Left renal cortex interstitium (tissue), 4 donors: ENCODE results near the gene C4orf54. TPM values are rescaled to one million over a fixed set of nuclear protein-coding genes. Genes with fewer than 3 reads are reported as not detected.

Source experiments
- DNase-seq, 4 donors: peaks; one replicate each; pipeline ENCODE4 v3.0.0-alpha.2; 2013; ENCODE audit warnings: low read depth in 4 of 4, low spot score in 2 of 4, missing footprints in 1 of 4
- polyA plus RNA-seq, 4 donors: library from polyadenylated mRNA; unstranded; fragments of 120-200 nt; gene quantifications; one replicate each; pipeline ENCODE4 v1.2.1, GENCODE V29; 2013; ENCODE audit not compliant: insufficient read length in 4 of 4

Gene C4orf54
- 1 to 10 TPM in 1 of 4 donors, under 1 TPM in 3; 0.77 to 1.0 (median 0.81) TPM for polyA plus RNA-seq

DNA sequence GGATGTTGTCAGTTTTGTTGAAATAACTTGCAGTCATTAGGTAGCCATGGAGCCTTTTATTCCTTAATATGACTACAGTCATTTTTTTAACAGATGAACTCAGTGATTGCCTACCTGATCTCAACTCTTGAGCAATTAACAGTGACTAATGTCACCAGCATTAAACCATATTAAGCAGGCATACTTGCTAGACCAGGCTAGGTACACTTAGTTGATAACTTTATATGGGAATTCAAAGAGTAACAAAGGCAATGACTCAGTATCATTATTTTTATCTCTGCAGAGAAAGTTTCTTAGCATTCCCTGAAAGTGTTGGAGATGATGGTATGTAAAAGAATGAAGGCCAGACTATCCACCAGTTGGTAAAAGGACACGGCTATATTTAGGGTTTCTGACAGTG, at the start of gene C4orf54:
Gene C4orf54 (minus strand): TSS at position 31 of the 400 bp plus-strand sequence. CDS start 3,180 bp downstream, outside the sequence.
- no peak for DNase-seq

DNA sequence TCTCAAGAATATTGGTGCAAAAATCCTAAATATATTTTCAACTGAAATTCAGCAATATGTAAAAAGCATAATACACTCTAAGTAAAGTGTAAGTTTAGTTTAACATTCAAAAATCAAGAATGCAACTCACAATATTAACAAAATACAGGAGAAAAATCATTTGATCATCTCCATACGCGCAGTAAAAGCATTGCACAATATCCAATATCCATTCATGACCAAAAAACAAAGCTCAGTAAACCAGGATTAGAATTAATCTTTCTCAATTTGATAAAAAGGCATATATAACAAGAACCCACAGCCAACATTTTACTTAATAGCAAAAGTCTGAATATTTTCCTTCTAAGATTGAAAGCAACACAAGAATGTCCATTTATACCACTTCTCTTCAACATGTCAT, 48.3 kb upstream of the C4orf54 start:
- no peak for DNase-seq

DNA sequence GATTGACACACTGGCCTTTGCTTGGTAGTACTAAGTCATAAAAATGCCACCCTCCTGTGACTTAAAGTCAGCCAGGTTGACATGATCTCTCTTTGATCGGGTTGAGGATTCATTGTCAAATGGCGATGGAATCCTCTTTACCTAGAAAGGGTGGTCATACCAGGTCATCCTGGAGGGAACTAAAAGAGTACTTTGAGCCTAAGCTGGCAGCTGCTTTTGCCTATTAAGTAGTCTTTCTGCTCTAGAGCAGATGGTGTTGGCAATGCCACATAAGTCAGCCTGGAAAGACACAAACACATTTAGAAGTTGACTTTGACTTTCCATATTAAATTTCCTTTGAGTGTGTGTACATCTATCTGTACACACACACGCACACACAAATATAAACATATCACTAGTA, 39.2 kb upstream of the C4orf54 start:
- no peak for DNase-seq

DNA sequence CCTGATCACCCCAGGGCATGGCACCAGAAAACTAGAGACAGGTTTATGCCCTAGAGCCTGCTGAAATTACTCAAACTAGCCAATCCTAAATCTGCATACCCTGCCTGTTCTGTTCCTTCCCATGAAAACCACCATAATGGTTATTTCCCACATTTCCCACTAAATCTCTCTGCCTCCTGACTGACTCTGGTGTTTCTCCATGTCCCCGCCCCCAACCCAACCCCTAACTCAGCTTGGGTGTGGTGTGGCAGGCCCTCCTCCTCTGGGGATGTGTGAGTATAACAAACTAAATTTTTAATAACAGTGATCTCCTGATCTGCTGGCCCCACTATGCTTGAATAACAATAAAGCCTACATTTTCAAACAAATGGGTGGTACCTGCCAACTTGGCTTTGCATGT, 35.5 kb upstream of the C4orf54 start:
- no peak for DNase-seq

DNA sequence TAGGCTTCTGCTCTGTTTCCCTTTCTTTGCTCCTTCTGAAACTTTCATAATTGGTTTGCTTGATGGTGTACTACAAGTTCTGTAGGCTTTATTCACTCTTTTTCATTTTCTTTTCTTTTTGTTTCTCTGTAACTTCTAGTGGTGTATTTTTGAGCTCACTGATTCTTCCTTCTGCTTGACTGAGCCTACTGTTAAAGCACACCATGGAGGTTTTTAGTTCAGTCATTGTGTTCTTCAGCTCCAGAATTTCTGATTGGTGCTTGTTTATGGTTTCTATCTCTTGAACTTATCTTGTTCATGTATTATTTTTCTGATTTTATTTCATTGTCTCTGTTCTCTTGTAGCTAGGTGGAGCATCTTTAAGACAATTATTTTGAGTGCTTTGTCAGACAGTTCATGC, 33.4 kb upstream of the C4orf54 start:
- DNase-seq, result no peak

DNA sequence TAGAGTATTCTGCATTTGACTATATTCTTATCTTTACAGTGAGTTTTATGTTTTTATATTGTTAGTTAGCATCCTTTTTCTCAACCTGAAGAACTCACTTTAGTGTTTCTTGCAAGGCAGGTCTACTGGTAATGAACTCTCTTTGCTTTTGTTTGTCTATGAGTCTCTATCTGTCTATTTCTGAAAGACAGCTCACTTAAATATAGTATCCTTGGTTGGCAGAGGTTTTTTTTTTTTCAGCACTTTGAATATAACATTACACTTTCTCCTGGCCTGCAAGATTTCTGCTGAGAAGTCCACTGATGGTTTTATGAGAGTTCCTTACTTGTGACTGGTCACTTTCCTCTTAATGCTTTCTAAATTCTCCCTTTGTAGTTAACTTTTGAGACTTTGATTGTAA, 32.8 kb upstream of the C4orf54 start:
- DNase-seq, result no peak

DNA sequence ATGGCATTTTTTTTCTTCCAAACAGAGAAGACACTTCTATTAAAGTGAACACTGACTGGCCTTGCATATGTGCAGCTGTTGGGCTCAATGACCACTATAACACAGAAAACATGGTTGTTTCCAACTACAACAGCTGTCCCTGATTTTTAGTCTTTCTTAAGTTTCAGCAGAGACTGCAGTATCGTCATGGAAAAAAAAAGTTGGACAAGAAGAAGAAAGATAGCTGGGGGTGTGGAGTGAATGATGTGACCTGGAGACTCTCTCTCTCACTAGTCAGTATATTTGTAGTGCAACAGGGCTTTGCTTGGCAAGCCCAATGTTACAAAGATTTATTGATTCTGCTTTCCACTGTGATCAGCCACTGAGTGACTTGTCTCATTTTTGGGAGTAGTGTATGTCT, 29.5 kb upstream of the C4orf54 start:
- DNase-seq, result no peak

DNA sequence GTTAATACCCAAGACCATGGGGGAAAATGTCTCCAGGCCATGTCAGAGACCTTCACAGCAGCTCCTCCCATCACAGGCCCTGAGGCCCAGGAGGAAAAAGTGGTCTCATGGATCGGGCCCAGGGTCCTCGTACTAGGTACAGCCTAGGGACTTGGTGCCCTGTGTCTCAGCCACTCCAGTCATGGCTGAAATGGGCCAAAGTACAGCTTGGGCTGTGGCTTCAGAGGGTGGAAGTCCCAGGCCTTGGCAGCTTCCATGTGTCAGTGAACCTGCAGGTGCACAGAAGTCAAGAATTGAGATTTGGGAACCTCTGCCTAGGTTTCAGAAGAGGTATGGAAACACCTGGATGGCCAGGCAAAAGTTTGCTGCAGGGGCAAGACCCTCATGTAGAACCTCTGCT, 27.6 kb upstream of the C4orf54 start:
- DNase-seq, result no peak

DNA sequence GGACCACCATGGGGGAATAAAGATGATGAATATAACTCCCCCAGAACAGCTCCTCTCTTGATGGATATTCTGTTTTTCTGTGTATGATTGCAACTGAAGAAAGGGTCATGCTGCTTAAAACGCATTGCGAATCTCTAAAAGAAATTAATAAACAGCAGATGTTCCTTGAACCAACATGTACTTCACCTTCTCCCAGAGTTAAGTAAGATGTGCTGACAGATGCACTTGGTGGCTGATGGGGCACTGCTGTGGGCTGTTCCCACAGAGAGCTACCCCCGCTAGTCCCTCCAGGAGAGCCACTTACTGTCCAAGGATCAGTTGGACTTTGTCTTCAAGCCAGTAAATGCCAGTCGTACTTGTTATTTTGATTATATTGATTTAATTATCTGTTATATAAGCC, 26.3 kb upstream of the C4orf54 start:
- DNase-seq, result no peak

DNA sequence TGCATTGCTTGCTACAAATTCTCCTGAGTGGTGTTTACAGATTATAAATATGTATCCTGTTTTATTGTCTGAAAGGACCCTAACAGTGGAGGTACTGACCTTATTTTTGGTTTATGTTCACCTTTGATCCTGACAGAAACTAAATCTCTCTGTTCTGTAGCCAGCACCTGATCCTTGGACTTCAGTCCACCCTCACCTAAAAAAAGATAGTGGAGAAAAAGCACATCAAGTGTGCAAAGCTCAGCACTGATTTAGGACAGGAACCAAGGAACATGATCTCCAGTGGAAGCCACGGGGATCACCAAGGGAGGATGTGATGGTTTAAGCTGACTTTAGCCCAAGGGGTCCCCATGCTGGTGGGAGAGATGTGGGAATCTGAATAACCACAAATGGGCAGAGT, 22.3 kb upstream of the C4orf54 start:
- DNase-seq, result no peak

DNA sequence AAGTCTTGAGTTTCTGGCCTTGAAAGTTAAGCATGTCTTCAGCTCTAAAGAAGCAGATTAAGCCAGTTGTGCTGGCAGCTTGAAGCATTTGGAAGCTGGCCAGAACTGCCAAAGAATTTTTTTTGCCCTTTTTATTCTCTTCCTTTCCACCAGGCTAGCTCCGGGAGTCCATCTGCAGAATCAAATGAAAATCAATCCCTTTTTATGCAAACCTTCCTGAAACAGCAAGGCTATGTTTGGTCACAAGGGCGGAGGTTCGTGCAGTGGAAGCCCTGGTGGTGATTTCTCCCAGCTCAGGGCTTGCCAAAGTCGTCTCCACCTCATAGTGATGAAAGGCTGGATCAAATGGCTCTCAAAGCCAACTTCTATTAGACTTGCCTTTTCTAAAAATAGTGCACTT, 21.6 kb upstream of the C4orf54 start:
- DNase-seq, result no peak

DNA sequence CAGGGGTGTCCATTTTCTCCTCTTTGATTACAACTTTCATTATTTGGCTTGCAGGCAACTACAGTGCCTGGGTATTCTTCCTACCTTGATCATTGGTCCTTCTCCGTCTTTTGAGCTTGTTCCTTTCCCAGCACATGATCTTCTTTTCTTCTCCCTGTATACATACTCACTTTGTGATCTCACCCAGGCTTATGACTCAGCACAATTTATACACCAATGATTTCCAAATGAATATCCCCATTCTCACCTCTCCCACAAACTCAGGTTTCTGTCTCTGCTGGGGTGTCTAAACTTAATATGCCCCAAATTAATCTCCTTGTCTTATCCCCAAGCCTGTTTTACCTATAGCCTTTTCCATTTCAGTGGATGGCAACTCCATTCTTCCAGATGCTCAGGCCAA, 19.5 kb upstream of the C4orf54 start:
- no peak for DNase-seq

DNA sequence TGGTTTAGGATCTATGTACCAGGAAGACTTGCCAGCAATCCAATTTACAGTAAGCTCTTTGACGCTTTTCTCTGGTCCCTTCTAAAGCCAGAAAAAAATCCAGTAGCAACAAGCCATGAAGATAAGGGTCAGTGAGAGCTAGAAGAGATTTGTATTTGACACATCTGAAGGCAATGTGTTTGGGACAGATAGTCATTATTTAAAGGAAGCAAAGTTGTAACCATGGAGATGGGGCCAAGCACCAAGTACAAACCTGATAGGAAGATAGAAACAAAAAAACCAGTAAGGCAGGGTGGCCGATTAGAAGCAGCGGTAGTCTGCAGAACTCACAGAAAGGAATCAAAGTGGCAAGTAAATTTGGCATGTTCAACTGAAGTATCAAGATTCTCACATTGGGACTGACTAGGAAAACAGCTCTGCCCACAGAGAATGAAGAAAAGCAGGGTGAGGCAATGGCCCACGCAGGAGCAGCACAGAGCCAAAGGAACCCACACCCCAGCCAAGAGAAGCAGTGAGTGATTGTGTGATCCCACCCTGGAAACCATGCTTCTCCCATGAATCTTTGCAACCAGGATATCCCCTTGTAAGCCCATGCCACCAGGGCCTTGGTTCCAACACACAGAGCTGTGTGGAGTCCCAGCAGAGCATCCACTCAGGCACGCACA, 12.9 kb upstream of the C4orf54 start:
- no peak for DNase-seq

DNA sequence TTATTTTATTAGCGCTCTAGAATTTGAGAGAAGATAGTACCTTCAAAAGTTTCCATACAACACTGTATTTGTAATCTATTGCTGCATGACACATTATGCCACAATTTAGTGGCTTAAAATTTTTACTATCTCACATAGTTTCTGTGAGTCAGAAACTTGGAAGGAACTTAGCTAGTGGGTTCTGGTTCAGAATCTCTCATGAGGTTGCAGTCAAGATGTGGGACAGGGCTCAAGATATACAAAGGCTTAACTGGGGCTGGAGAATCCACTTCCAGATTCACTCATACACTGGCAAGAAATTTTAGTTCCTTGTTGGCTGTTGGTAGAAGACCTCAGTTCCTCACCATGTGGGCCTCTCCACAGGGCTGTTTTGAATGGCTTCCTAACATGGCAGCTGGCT, 11.5 kb upstream of the C4orf54 start:
- no peak for DNase-seq

DNA sequence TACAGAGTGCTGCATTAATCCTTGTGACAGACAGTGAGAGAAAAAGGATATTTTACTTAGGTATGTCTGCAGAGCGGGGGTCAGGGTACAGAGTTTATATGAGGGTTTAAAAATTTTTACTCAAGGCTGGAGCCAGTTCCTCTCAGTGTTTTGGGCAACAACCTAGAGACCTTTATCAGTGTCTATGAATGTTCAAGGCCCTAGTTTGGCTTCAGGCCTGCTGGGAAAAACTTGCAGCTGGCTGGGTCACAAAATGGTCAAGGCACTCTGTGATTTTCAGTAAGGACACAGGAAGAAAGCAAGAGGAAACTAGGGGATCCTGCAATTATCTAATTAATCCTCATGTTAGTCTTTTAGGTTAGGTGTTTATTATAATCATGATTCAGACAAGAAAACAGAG, 10.8 kb upstream of the C4orf54 start:
- DNase-seq, result no peak

DNA sequence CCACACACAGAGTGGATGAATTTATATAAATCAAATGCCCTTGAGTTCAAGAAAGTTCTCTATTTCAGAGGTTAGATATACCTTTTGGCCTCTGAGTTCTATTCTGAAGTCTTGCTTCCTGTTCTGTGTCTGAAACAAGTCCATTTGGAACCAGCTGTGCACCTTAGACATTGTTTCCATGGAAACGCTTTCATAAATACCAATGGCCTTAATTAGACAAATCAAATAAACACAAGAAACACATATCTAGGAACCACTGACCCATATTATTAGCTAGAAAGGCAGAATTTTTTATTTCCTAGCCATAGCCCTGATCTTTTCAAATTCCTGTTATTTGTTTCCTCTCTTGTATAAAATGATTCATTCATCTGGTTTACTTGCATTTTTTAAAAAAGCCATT, 8.4 kb upstream of the C4orf54 start:
- DNase-seq, result no peak

DNA sequence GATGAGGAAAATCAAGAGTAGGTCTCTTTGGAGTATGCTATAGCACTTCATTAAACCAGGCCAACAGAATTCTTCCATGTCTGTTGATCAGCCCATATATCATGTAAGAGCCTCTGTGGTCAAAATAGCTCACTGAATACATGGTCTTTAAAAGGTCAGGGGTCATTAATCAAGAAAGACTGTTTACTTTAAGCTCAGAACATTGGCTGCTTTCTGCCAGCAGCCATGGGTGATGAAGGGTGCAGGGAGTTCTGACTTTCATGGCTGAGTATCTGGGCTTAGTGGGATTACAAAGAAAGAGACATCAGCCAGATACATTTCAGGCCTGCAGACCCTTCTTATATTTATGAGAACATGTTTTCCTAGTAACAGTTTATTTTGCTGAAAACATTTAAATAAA, 7.1 kb upstream of the C4orf54 start:
- no peak for DNase-seq

DNA sequence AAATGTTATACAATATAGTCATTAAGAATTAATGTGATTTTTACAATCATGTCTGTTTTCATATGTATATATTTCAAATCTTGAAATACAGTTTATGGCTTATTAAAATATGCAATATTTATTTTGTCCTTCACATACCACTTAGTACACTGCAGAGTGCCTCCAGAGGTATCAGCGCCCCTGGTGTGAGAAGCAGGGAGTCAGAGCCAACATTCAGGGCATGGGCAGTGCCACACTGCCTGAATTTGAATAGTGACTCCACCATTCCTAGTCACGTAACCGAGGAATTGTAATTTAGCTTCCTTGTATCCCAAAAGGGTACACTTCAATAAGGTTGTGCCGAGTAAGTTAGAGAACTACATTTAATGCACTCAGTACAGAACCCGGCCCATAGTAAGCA, 4.3 kb upstream of the C4orf54 start:
- no peak for DNase-seq

DNA sequence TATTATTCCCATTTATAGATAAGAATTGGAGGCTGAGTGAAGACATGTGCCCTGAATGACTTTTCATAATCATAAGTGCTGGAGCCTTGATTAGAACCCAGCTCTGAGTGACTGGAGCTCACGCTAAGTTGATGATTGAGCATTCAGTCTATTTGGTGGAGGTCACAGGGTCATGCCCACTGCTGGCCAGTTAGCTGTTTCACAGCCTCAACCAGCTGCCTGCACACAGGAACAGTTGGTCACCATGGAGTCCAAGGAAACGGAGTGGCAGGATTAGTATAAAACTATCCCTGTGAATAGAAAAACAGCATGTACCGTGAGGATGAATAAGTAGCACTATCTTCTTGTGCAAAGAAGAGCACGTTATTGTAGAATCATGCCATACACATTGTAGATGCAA, 1.0 kb upstream of the C4orf54 start:
- DNase-seq, result no peak

DNA sequence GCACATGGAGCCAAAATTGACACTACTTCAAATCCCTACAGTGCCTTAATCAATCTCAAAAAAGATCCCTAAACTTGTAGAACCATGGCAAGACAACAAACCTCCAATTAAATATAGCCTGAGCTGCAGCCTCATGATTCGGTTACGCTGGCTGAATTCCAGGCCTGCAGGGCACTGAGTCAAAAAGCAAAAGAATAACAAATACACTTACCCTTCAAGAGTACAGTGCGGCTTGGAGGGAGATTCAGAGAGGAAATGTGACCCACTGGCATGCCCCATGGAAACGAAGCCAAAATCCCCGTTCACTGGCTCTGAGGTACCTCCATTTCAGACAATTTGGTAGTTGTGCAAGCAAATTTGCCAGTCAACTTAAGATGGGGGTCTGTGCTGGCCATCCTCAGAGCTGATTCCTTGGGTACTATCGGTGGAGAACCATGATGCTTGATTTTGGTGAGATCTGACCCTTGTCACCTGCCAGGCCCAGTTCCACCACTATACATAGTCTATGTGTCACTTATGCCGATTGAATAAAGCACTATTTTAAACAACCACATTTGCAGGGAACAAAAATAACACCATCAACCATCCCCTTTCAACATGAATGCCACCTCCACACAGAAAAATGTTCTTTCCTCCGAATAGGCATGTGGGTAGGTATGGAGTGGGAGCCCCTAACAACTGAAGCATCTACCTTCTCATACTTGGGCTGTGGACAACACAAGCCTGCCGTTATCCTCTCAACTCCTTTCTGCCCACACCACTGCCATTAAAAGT, 2.1 kb downstream of the C4orf54 start:
- no peak for DNase-seq

DNA sequence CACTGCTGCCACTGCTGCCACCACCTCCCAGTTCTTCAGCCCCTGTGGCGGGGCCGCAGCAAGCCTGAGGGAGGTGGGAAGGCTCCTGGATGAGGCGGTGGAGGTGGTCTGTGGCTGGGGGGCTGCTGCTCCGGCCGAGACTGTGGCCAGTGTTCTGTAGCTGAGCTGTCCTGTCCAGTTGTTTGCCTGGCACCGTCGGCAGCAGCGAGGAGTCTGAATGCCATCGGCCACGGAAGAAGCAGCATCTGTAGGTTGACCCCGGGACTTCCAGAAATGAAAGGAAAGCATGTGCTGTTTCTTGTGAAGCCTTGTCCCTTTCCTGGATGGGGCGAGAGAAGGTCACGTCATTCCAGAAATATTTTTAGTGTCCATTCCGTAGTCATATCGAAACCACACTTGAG, 3.3 kb downstream of the C4orf54 start:
- no peak for DNase-seq

DNA sequence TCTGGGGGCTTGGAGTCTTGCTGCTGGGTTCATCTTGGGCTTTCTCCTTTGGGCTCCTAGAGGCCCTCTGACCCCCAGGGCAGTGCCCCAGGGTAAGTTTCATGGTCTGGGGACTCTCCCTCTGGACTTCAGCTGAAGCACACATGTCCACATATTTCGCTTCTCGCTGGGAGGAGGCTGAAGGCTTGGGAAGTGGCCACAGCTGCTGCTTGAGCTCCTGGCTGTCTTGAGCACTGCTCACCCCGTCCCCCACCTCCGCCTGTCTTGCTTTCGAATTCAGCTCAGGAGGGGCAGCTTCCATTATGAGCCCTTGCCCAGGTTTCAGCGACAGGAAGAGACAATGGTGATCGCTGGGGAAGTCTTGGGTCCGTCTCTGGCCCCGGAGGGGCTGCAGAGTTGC, 3.7 kb downstream of the C4orf54 start:
- DNase-seq, result no peak
